HCT116 (cell line): ENCODE data around the gene THOC1. TPM values are rescaled to one million over a fixed set of nuclear protein-coding genes. Genes with fewer than 3 reads are reported as not detected.

Experiments used
- ATAC-seq: fragments of 200-7000 bp; cut with Tn5 transposase; 2 replicates; pipeline ENCODE4 v1.9.1; 2020; ENCODE audit warnings: mild to moderate bottlenecking, moderate library complexity
- BruUV-seq: library from RNA; stranded (reverse); fragments of 400-500 nt; replicated peaks from 2 replicates; lab custom pipeline; 2021; lab: Mats Ljungman, UMichigan
- CTCF ChIA-PET: fragments of 300-600 bp; sonication (Branson Sonifier 250); formaldehyde crosslinking; loops from one replicate; lab custom pipeline; 2021; ENCODE audit warnings: antibody characterized with exemption; lab: Charles Lee
- POLR2A ChIA-PET: fragments of 300-600, 350-600 bp; sonication (Branson Sonifier 250); formaldehyde crosslinking; loops from one replicate; lab custom pipeline; 2021; ENCODE audit warnings: antibody characterized with exemption; lab: Charles Lee
- RAD21 ChIA-PET, 2 experiments: fragments of 300-600 bp; sonication (Branson Sonifier 250); formaldehyde crosslinking; loops; one replicate each; lab custom pipeline; 2023; ENCODE audit warnings: low total read pairs in 2 of 2; ENCODE audit not compliant: uncharacterized antibody in 2 of 2, unreplicated experiment in 2 of 2, low non-redundant PET in 1 of 2; lab: Charles Lee
- DNase-seq: peaks from one replicate; pipeline ENCODE4 v3.0.0-alpha.2; 2010; ENCODE audit warnings: low read depth, low spot score
- H2AFZ ChIP-seq: fragments of 200-600 bp; shearing (Covaris generic), sonication (generic); 2 replicates; pipeline ENCODE4 v1.6.1; 2017; ENCODE audit warnings: low read depth, mixed run types, mixed read lengths, antibody characterized with exemption, low read length; ENCODE audit not compliant: poor library complexity, severe bottlenecking
- H3K27ac ChIP-seq: 2 replicates; pipeline ENCODE4 v1.5.1; 2012; ENCODE audit warnings: low read depth, low read length
- H3K27me3 ChIP-seq: fragments of 200-600 bp; sonication (generic); 2 replicates; pipeline ENCODE4 v1.6.1; 2016; ENCODE audit warnings: mixed run types, low read length, mixed read lengths; ENCODE audit not compliant: insufficient read depth
- H3K36me3 ChIP-seq, 2 experiments: fragments of 200-500 bp in 1 of 2; fragments of 200-600 bp in 1 of 2; sonication (Bioruptor generic) in 1 of 2; sonication (generic) in 1 of 2; 2 replicates each; pipeline versions ENCODE4 v1.5.1 to v1.6.1; 2014 to 2016; ENCODE audit warnings: low read length in 2 of 2, inconsistent platforms in 1 of 2, mixed read lengths in 1 of 2, mixed run types in 1 of 2; ENCODE audit not compliant: insufficient read depth in 2 of 2, control insufficient read depth in 1 of 2
- H3K4me1 ChIP-seq, 2 experiments: fragments of 200-600 bp in 1 of 2; sonication (generic) in 1 of 2; 2 replicates each; pipeline versions ENCODE4 v1.5.1 to v1.6.1; 2012 to 2017; ENCODE audit warnings: low read length in 2 of 2, inconsistent platforms in 1 of 2, mild to moderate bottlenecking in 1 of 2, mixed read lengths in 1 of 2, mixed run types in 1 of 2, moderate library complexity in 1 of 2; ENCODE audit not compliant: insufficient read depth in 2 of 2, control insufficient read depth in 1 of 2
- H3K4me2 ChIP-seq: fragments of 200-600 bp; sonication (generic); 2 replicates; pipeline ENCODE4 v1.6.1; 2017; ENCODE audit warnings: mixed run types, low read length, mixed read lengths
- H3K4me3 ChIP-seq, 2 experiments: fragments of 200-600 bp in 1 of 2; sonication (generic) in 1 of 2; replicated peaks in 1 of 2; 2 replicates each; pipeline ENCODE4 v1.5.1; 2011 to 2016; ENCODE audit warnings: low read length in 2 of 2, control low read depth in 1 of 2, low read depth in 1 of 2, mild to moderate bottlenecking in 1 of 2, mixed read lengths in 1 of 2, mixed run types in 1 of 2
- H3K79me2 ChIP-seq: fragments of 200-600 bp; sonication (generic); 2 replicates; pipeline ENCODE4 v1.6.1; 2017; ENCODE audit warnings: mild to moderate bottlenecking, mixed run types, low read length, moderate library complexity, mixed read lengths; ENCODE audit not compliant: insufficient read depth
- H3K9ac ChIP-seq: fragments of 200-600 bp; sonication (generic); 2 replicates; pipeline ENCODE4 v1.6.1; 2016; ENCODE audit warnings: low read length, mixed read lengths
- H3K9me2 ChIP-seq: fragments of 200-600 bp; sonication (generic), shearing (Covaris generic); 2 replicates; pipeline ENCODE4 v1.6.1; 2017; ENCODE audit warnings: mixed run types, mild to moderate bottlenecking, moderate library complexity; ENCODE audit not compliant: insufficient read depth
- H3K9me3 ChIP-seq, 2 experiments: fragments of 200-500 bp in 1 of 2; fragments of 200-600 bp in 1 of 2; sonication (Bioruptor generic) in 1 of 2; sonication (generic) in 1 of 2; 2 replicates each; pipeline ENCODE4 v1.6.1; 2014 to 2017; ENCODE audit warnings: low read length in 2 of 2, mixed read lengths in 2 of 2, inconsistent platforms in 1 of 2, low read depth in 1 of 2, mild to moderate bottlenecking in 1 of 2, mixed run types in 1 of 2, moderate library complexity in 1 of 2; ENCODE audit not compliant: control insufficient read depth in 1 of 2, insufficient read depth in 1 of 2
- H4K20me1 ChIP-seq: fragments of 200-600 bp; sonication (generic), shearing (Covaris generic); 2 replicates; pipeline ENCODE4 v1.6.1; 2017; ENCODE audit warnings: mixed run types, mild to moderate bottlenecking, moderate library complexity; ENCODE audit not compliant: insufficient read depth
- EZH2 ChIP-seq: fragments of 200-600 bp; sonication (generic); IDR thresholded peaks from 2 replicates; pipeline ENCODE4 v1.6.1; 2017; ENCODE audit warnings: antibody characterized with exemption, mixed run types
- EZH2phosphoT487 ChIP-seq: fragments of 200-600 bp; IDR thresholded peaks from 2 replicates; pipeline ENCODE4 v1.6.1; 2018; ENCODE audit warnings: antibody characterized with exemption, borderline replicate concordance
- MAX ChIP-seq: IDR thresholded peaks from 2 replicates; pipeline ENCODE4 v1.6.1; 2012
- POLR2AphosphoS5 ChIP-seq: IDR thresholded peaks from 2 replicates; pipeline ENCODE4 v1.6.1; 2011; ENCODE audit warnings: mild to moderate bottlenecking, low read depth, low read length, moderate library complexity
- RAD21 ChIP-seq: IDR thresholded peaks from 2 replicates; pipeline ENCODE4 v1.6.1; 2012; ENCODE audit warnings: low read depth, mild to moderate bottlenecking
- SIN3A ChIP-seq: IDR thresholded peaks from 2 replicates; pipeline ENCODE4 v1.6.1; 2012; ENCODE audit warnings: low read depth
- ZFX ChIP-seq: fragments of 450-650 bp; IDR thresholded peaks from 2 replicates; pipeline ENCODE4 v1.6.1; 2017
- intact Hi-C: fragments of 100-400 bp; cut with micrococcal nuclease; formaldehyde crosslinking; loops from 2 replicates; pipeline ENCODE4 v1.10.0; 2022
- total RNA-seq: library from RNA; stranded (reverse); gene quantifications from one replicate; pipeline ENCODE4 v1.2.1, GENCODE V29; 2021; ENCODE audit not compliant: unreplicated experiment

Gene THOC1
- total RNA-seq, 1 experiment from 2014 or later: 26.0 TPM

GRCh38 chr18:192801-193200, 75.0 kb downstream of the THOC1 start:
- H2AFZ ChIP-seq: no peak overlapping the region
- H3K27me3 ChIP-seq: no peaks in the 10 kb centered on the region
- ChIA-PET CTCF (no interaction called here), POLR2A (no interaction called here), RAD21 (no interaction called here)
- no peak overlapping the region for H3K4me3 ChIP-seq
- H3K4me1 ChIP-seq: no peaks in the 10 kb centered on the region
- H3K79me2 ChIP-seq: peaks cover 67% of the 10 kb centered on the region
- DNase-seq (no peak), ATAC-seq (no peak)
- no peaks in the 10 kb centered on the region for H3K9me3 ChIP-seq
- H4K20me1 ChIP-seq: 0 out of 2 replicates have a peak, but pooled peaks cover 3% of the 10 kb centered on the region
- BruUV-seq: no TSS peak
- H3K4me2 ChIP-seq: no peak overlapping the region
- peaks cover 0 to 1% of the 10 kb centered on the region in 2 experiments; a peak in 1 of 4 replicates for H3K36me3 ChIP-seq
- intact Hi-C loops: no loop called here
- no peak overlapping the region for H3K27ac ChIP-seq
- H3K9ac ChIP-seq: no peak overlapping the region
- TF ChIP-seq MAX (no peak), ZFX (no peak), POLR2AphosphoS5 (no peak), EZH2phosphoT487 (no peak)
- TF ChIP-seq, all 23 proteins: peak for 0
- H3K9me2 ChIP-seq: no peaks in the 10 kb centered on the region

GRCh38 chr18:191725-192124, 76.1 kb downstream of the THOC1 start:
- BruUV-seq: no TSS peak
- no peak overlapping the region for H3K9ac ChIP-seq
- ChIA-PET RAD21 (no interaction called here), POLR2A (no interaction called here), CTCF (no interaction called here)
- H3K9me2 ChIP-seq: no peaks in the 10 kb centered on the region
- DNase-seq (no peak), ATAC-seq (no peak)
- H3K27ac ChIP-seq: no peak overlapping the region
- 0 out of 2 replicates have a peak, but pooled peaks cover 3% of the 10 kb centered on the region for H4K20me1 ChIP-seq
- no peaks in the 10 kb centered on the region for H3K9me3 ChIP-seq
- H3K4me1 ChIP-seq: no peaks in the 10 kb centered on the region
- H3K27me3 ChIP-seq: no peaks in the 10 kb centered on the region
- no peak overlapping the region for H2AFZ ChIP-seq
- no peaks in the 10 kb centered on the region for H3K36me3 ChIP-seq
- peaks cover 71% of the 10 kb centered on the region for H3K79me2 ChIP-seq
- H3K4me2 ChIP-seq: no peak overlapping the region
- intact Hi-C loops: no loop called here
- H3K4me3 ChIP-seq: no peak overlapping the region
- TF ChIP-seq EZH2: no peak
- no peak for TF ChIP-seq RAD21
- no peak for TF ChIP-seq SIN3A
